Prostate gland (tissue), 2 donors: ENCODE measurements around the gene PHLDA3.

Experiments
- CTCF ChIP-seq, 4 experiments: fragments of 200-600 bp in 2 of 4; fragments of 450-650 bp in 2 of 4; sonication (generic) in 2 of 4; IDR thresholded peaks; 1 replicate in 3 of 4; 2 replicates in 1 of 4; pipeline ENCODE4 v1.5.1; 2016 to 2019; ENCODE audit warnings: antibody characterized with exemption in 4 of 4, mild to moderate bottlenecking in 2 of 4, moderate library complexity in 2 of 4
- POLR2A ChIP-seq: fragments of 450-650 bp; IDR thresholded peaks from one replicate; pipeline ENCODE4 v1.6.1; 2016; ENCODE audit warnings: antibody characterized with exemption, mild to moderate bottlenecking
- POLR2AphosphoS5 ChIP-seq: sonication (generic); formaldehyde crosslinking; IDR thresholded peaks from one replicate; pipeline ENCODE4 v1.6.1; 2017; ENCODE audit warnings: antibody characterized with exemption

GRCh38 chr1:201486187-201486586, 17.2 kb upstream of the PHLDA3 start:
- no peak for TF ChIP-seq CTCF (IDR thresholded peaks at IDR 0.05)
- no peak for TF ChIP-seq POLR2AphosphoS5
- TF ChIP-seq POLR2A = no peak
